PC-9 (cell line): Measurements from ENCODE around the gene SCYGR2. TPM values are rescaled to one million over a fixed set of nuclear protein-coding genes. Genes with fewer than 3 reads are reported as not detected.

ENCODE experiments used
- BruUV-seq: library from RNA; stranded (reverse); fragments of 400-500 nt; replicated peaks from 2 replicates; lab custom pipeline; 2021; lab: Mats Ljungman, UMichigan
- CTCF ChIA-PET: fragments of 300-600 bp; sonication (Branson Sonifier 250); formaldehyde crosslinking; loops from one replicate; lab custom pipeline; 2022; ENCODE audit warnings: antibody characterized with exemption; lab: Charles Lee
- POLR2A ChIA-PET: fragments of 300-600 bp; sonication (Branson Sonifier 250); formaldehyde crosslinking; loops from one replicate; lab custom pipeline; 2022; ENCODE audit warnings: antibody characterized with exemption; ENCODE audit not compliant: unreplicated experiment; lab: Charles Lee
- DNase-seq, 2 experiments: peaks; one replicate each; pipeline versions ENCODE4 v3.0.0 to v3.0.0-alpha.2; 2015 to 2022; ENCODE audit warnings: mixed read lengths in 1 of 2
- H2AFZ ChIP-seq: fragments of 200-600 bp; sonication (generic); 2 replicates; pipeline ENCODE4 v1.8.1; 2017; ENCODE audit warnings: antibody characterized with exemption
- H3F3A ChIP-seq: fragments of 200-600 bp; sonication (generic); 2 replicates; pipeline ENCODE4 v1.8.1; 2017; ENCODE audit warnings: antibody characterized with exemption, mild to moderate bottlenecking, low read depth; ENCODE audit not compliant: insufficient read depth
- H3K27ac ChIP-seq: fragments of 200-600 bp; sonication (generic); 2 replicates; pipeline ENCODE4 v1.6.1; 2016; ENCODE audit warnings: mixed run types
- H3K27me3 ChIP-seq: fragments of 200-600 bp; sonication (generic); 2 replicates; pipeline ENCODE4 v1.6.1; 2016; ENCODE audit warnings: low read depth, mixed run types; ENCODE audit not compliant: insufficient read depth
- H3K36me3 ChIP-seq: fragments of 200-600 bp; sonication (generic); 2 replicates; pipeline ENCODE4 v1.6.1; 2016; ENCODE audit warnings: low read depth, mixed run types
- H3K4me1 ChIP-seq: fragments of 200-600 bp; sonication (generic); replicated peaks from 2 replicates; pipeline ENCODE4 v1.6.1; 2016; ENCODE audit warnings: mixed run types; ENCODE audit not compliant: insufficient read depth
- H3K4me2 ChIP-seq: fragments of 200-600 bp; sonication (generic); 2 replicates; pipeline ENCODE4 v1.6.1; 2017; ENCODE audit warnings: mixed run types
- H3K4me3 ChIP-seq: fragments of 200-600 bp; sonication (generic); 2 replicates; pipeline ENCODE4 v1.6.1; 2016; ENCODE audit warnings: mixed run types
- H3K79me2 ChIP-seq: fragments of 200-600 bp; sonication (generic); 2 replicates; pipeline ENCODE4 v1.6.1; 2017; ENCODE audit warnings: low read depth, mixed run types
- H3K9me2 ChIP-seq: fragments of 200-600 bp; sonication (generic); 2 replicates; pipeline ENCODE4 v1.8.1; 2017; ENCODE audit warnings: mild to moderate bottlenecking; ENCODE audit not compliant: insufficient read depth
- H3K9me3 ChIP-seq: fragments of 200-600 bp; sonication (generic); 2 replicates; pipeline ENCODE4 v1.8.1; 2016; ENCODE audit warnings: low read depth; ENCODE audit not compliant: insufficient read depth
- H4K20me1 ChIP-seq: fragments of 200-600 bp; sonication (generic); 2 replicates; pipeline ENCODE4 v1.8.1; 2017; ENCODE audit not compliant: insufficient read depth
- EZH2 ChIP-seq: fragments of 200-600 bp; sonication (generic); IDR thresholded peaks from 2 replicates; pipeline ENCODE4 v1.8.0; 2017; ENCODE audit warnings: antibody characterized with exemption, low read depth
- intact Hi-C: fragments of 100-400 bp; cut with micrococcal nuclease; formaldehyde crosslinking; loops from one replicate; pipeline ENCODE4 v1.10.0; 2022; ENCODE audit not compliant: unreplicated experiment
- total RNA-seq: library from RNA; stranded (reverse); gene quantifications from 2 replicates; pipeline ENCODE4 v1.2.3, GENCODE V29; 2021
- TF ChIP-seq, protein P1 (sequence below): fragments of 200-600 bp; sonication (generic); conservative IDR thresholded peaks from 2 replicates; pipeline ENCODE4 v1.6.1; 2017; ENCODE audit warnings: mixed run types, antibody characterized with exemption, mild to moderate bottlenecking, moderate library complexity

SCYGR2 gene
- total RNA-seq, 1 experiment from 2014 or later, result not detected

DNA sequence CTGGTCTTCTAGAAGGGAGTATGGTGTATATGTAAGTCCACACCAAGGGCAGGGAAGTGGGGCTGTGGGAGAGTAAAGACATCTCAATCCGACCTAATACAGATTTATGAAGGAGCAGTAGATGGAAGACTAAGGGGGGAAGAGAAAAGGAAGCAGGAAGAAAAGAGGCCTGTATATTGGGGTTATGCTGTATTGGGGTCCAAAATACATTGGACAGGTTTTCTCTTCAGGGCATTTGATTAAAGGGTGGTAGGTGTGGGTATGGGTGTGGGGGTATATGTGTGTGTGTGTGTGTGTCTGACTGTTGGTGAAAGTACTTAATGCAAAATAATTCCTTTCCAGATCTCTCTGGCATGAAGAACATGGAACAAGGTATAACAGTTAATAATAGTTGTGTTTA, 33.6 kb upstream of the SCYGR2 start:
- H3K4me1 ChIP-seq, result no peaks in the 10 kb centered on the region
- peaks cover 9% of the 10 kb centered on the region; the same call in 1 of the 2 replicates for H3K36me3 ChIP-seq
- intact Hi-C loops, result no loop called here
- no peak for TF ChIP-seq EZH2
- TF ChIP-seq, protein P1, sequence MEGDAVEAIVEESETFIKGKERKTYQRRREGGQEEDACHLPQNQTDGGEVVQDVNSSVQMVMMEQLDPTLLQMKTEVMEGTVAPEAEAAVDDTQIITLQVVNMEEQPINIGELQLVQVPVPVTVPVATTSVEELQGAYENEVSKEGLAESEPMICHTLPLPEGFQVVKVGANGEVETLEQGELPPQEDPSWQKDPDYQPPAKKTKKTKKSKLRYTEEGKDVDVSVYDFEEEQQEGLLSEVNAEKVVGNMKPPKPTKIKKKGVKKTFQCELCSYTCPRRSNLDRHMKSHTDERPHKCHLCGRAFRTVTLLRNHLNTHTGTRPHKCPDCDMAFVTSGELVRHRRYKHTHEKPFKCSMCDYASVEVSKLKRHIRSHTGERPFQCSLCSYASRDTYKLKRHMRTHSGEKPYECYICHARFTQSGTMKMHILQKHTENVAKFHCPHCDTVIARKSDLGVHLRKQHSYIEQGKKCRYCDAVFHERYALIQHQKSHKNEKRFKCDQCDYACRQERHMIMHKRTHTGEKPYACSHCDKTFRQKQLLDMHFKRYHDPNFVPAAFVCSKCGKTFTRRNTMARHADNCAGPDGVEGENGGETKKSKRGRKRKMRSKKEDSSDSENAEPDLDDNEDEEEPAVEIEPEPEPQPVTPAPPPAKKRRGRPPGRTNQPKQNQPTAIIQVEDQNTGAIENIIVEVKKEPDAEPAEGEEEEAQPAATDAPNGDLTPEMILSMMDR, result no peak
- no peak overlapping the region for H3K4me3 ChIP-seq
- H3K27ac ChIP-seq, result no peak overlapping the region
- no peaks in the 10 kb centered on the region for H4K20me1 ChIP-seq
- H2AFZ ChIP-seq, result no peak overlapping the region
- ChIA-PET POLR2A (no interaction called here), CTCF (no interaction called here)
- H3K79me2 ChIP-seq, result no peaks in the 10 kb centered on the region
- no peaks in the 10 kb centered on the region for H3K9me2 ChIP-seq
- no peak overlapping the region for H3K4me2 ChIP-seq
- no peak for DNase-seq
- no TSS peak for BruUV-seq
- H3K9me3 ChIP-seq, result no peaks in the 10 kb centered on the region
- no peaks in the 10 kb centered on the region for H3K27me3 ChIP-seq
- peaks cover 42% of the 10 kb centered on the region; the same call in 1 of the 2 replicates for H3F3A ChIP-seq

DNA sequence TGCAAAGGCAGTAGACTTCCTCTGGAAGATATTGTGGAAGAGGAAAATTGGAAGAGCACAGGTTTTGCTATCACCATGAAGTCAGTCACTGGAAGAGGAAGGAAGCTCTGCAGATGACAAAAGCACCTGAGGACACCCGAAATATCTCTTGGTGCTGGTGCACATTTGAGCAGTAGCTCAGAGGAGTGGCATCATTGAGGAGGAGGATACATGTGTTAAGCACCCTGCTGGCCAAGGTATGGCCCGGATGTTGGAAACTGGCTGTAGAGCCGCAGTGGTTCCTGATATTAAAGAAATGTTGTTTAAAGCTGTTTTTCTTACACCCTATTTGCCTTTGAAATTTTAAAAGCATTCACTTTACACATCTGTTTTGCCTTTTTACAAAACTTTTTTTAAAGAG, 32.7 kb upstream of the SCYGR2 start:
- Histone ChIP-seq H3K4me3 (no peak overlapping the region), H3K27ac (no peak overlapping the region), H3K9me2 (no peaks in the 10 kb centered on the region), H2AFZ (no peak overlapping the region), H3K9me3 (no peaks in the 10 kb centered on the region), H4K20me1 (no peaks in the 10 kb centered on the region), H3K4me1 (no peaks in the 10 kb centered on the region), H3K36me3 (peaks cover 2% of the 10 kb centered on the region; the same call in 1 of the 2 replicates), H3K4me2 (no peak overlapping the region), H3K79me2 (no peaks in the 10 kb centered on the region), H3K27me3 (no peaks in the 10 kb centered on the region), H3F3A (peaks cover 50% of the 10 kb centered on the region; the same call in 1 of the 2 replicates)
- POLR2A ChIA-PET, result no interaction called here
- DNase-seq, result no peak
- intact Hi-C loops, result no loop called here
- CTCF ChIA-PET, result no interaction called here
- TF ChIP-seq EZH2, result no peak
- TF ChIP-seq, protein P1, result no peak
- BruUV-seq, result no TSS peak

DNA sequence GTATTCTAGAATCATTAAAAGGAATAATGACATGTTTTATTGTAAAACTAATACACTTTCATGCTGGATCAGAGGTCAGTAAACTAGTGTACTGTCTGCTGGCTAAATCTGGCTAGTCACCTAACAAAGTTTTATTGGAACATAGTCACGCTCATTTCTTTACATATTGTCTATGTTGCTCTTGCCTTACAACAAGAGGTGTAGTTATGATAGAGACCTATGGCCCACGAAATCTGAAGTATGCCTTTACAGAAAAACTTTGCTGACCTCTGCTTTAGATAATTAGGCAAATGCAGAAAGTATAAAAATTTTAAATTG, 29.9 kb upstream of the SCYGR2 start:
- ChIA-PET CTCF (no interaction called here), POLR2A (no interaction called here)
- Histone ChIP-seq H3K36me3 (no peaks in the 10 kb centered on the region), H3K79me2 (no peaks in the 10 kb centered on the region), H3K4me2 (no peak overlapping the region), H3K4me1 (no peaks in the 10 kb centered on the region), H2AFZ (no peak overlapping the region), H3K9me3 (no peaks in the 10 kb centered on the region), H3F3A (peaks cover 55% of the 10 kb centered on the region), H4K20me1 (no peaks in the 10 kb centered on the region), H3K4me3 (no peak overlapping the region), H3K27ac (no peak overlapping the region), H3K27me3 (no peaks in the 10 kb centered on the region), H3K9me2 (no peaks in the 10 kb centered on the region)
- BruUV-seq, result no TSS peak
- no peak for TF ChIP-seq EZH2
- TF ChIP-seq, protein P1, result no peak
- intact Hi-C loops, result no loop called here
- DNase-seq, result no peak
